GM12801 (cell line): ENCODE measurements around the gene ACOT13.

ENCODE experiments used
- TF ChIP-seq, protein P1 (sequence below): IDR thresholded peaks from one replicate; pipeline ENCODE4 v1.5.1; 2011; ENCODE audit warnings: control low read depth; ENCODE audit not compliant: insufficient read length; ENCODE audit errors: extremely low read depth

The ACOT13 gene

DNA sequence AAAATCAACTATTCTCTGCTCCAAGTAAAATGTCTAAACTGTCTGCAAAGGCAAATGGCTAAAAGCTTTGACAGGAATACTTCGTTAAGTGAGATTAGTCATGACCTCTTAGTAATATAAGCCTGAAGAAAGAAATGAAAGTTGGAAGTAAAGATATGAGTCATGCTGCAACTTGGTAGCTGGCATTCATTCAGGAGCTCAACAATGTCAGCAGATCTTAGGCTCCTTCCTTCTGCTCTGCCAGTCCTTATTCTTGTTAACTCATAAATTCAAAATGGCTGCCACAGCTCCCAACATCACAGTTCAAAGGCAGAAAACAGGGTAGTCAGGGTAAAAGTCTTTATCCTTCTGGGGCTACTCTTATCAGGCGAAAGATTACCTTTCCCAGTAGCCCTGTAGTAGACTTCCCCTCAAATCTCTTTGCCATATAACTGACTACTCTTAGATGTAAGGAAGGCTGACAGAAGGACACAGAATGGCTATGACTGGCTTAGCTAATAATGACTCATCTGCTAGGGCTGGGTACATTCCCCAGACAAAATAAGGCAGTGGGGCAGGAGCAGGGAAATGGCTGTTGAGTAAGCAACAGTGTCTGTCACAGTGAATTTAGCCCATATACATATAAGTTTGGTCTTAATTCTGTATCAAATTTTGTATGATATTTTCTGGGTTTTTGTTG lies 76.5 kb downstream of the ACOT13 start:
- TF ChIP-seq, protein P1, sequence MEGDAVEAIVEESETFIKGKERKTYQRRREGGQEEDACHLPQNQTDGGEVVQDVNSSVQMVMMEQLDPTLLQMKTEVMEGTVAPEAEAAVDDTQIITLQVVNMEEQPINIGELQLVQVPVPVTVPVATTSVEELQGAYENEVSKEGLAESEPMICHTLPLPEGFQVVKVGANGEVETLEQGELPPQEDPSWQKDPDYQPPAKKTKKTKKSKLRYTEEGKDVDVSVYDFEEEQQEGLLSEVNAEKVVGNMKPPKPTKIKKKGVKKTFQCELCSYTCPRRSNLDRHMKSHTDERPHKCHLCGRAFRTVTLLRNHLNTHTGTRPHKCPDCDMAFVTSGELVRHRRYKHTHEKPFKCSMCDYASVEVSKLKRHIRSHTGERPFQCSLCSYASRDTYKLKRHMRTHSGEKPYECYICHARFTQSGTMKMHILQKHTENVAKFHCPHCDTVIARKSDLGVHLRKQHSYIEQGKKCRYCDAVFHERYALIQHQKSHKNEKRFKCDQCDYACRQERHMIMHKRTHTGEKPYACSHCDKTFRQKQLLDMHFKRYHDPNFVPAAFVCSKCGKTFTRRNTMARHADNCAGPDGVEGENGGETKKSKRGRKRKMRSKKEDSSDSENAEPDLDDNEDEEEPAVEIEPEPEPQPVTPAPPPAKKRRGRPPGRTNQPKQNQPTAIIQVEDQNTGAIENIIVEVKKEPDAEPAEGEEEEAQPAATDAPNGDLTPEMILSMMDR, result no peak

DNA sequence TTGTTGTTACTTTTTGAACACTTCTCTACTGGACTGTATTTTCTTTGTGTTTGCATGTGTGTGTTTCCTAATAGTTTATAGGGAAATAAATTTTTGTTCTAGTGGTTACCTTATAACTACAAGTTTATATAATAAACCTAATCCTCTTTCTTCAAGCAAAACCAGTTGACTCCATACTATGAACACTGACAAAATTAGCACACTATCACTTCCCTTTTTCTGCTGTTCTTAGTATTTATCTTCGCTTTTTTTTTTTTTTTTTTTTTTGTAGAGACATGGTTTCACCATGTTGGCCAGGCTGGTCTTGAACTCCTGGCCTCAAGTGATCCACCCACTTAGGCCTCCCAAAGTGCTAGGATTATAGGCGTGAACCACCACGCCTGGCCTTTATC lies 77.1 kb downstream of the ACOT13 start:
- TF ChIP-seq, protein P1, result no peak

- TF ChIP-seq, protein P1, result no peak
These were observed 78.0 kb downstream of the ACOT13 start for GRCh38 chr6:24744911-24745310.

DNA sequence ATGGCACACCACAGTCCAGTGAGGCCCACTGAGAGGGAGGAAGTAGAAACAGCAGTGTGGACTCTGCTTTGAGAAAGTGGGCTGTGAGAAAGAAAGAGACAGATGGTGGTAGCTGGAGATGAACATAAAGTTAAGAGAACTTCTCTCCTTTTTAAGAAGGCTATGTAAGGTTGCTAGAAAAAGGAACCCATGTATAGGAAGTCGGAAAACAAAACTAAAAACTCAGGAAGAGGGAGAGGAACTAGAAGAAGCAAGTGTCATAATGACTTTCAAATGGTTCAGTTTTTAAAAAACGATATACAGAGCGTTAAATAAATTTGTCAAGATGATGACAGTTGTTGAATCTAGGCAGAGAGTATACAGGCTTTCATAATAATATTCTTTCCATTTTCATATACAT lies 82.4 kb downstream of the ACOT13 start:
- TF ChIP-seq, protein P1, result no peak

DNA sequence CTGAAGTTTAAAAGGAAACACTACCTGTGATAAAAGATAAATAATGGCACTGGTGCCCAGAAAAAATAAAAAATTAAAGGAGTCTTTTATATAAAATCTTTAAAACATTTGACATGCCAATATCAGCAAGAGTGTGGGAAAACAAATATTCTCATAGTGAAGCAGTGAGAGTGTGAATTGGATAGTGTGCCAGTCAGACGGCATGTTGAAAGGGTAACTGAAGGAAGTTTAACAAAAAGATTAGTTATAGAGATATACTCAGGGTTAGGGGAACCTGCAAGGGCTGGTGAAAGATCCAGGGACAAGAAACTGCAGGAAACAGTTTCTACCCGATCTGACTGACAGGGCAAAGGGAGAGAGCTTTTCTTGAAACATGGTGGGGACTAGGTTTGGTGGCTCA lies 85.6 kb downstream of the ACOT13 start:
- TF ChIP-seq, protein P1, result no peak

DNA sequence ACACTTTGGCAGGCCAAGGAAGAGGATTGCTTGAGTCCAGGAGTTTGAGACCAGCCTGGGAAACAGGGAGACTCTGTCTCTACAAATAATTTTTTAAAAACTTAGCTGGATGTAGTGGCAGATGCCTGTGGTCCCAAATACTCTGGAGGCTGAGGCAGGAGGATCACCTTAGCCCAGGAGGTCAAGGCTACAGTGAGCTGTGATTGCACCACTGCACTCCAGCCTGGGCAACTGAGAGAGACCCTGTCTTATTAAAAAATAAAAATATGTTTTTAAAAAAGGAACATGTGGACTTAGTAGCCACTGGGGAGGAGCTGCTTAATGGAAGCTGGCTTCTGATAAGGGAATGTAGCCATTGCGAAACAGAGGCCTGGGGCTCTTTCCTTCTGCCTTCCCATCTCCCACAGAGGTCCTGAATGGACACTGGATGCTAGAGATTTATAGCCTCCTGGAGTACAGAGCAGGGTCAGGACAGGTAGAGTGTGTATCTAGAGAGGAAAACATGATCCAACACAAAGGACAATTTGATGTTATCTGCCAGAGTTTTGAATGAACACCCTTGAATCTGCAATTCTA lies 86.1 kb downstream of the ACOT13 start:
- TF ChIP-seq, protein P1, result no peak

- TF ChIP-seq, protein P1, result no peak
These were observed 86.7 kb downstream of the ACOT13 start for GRCh38 chr6:24753545-24753944.
